Midbrain (tissue), 1 donor: Measurements from ENCODE around the gene ANKRD23.

Experiments
- DNase-seq: peaks from one replicate; lab custom pipeline; 2025; lab: John Stamatoyannopoulos, UW

The ANKRD23 gene

DNA sequence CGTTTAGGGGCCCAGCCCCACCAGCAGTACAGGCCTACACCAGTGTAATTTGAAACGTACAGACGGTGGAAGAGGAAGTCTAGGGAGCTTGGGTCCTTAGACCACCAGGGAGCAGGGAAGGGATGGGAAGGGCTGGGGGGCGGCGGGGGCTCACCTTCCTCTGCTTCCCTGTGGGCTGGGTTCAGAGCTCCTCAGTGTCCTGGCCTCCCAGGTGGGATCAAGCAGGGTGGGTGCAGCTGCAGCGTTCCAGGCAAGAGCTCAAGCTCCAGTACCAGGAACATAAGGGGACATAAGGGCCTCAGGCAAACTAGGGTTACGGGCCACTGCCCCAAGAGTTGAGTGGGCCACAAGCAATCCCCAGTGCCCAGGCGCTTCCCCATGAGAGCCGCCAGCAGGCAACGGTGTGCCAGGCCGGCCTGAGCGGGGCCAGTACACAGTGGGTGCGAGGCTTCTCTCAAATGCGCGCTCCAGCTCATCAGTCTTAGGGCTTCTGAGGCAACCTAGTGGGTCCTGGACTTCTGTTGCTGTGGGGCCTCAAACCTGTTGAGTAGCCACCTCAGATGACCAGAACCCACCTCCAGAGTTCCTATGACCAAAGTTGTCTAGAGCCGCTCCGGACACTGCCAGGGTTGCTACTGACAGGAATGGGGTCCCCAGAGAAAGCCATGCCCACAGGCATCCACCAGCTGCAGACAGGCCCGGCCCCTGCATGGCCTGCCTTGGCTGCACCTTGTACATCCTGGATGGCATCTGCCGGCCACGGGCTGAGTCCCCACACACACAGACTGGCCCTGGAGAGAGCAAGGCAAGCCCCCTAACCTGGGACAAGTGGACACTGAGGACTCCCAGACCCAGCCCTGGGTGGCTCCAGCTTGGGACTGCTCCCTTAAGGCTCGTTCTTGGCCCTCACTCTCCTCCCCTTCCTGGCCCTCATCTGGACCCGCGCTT, 5.2 kb downstream of the ANKRD23 start:
- DNase-seq: no peak

DNA sequence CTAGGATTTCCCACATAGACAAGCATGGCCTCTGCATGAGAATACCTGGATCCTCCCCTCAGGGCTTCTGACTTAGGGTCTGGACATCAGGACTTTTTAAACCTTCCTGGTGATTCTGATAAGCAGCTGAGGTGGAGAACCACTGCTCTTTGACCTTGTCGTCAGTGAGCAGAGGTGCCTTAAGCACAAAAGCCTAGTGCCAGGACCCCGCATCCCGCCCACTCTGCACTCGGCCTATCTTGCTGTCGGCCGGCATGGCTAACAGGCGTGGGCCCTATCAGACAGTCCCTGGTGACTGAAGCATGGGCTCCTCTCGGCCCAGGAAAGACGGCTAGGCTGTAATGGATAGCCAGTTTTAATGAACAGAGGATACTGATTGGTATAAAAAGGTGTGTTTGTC, 6.2 kb downstream of the ANKRD23 start:
- DNase-seq: no peak

DNA sequence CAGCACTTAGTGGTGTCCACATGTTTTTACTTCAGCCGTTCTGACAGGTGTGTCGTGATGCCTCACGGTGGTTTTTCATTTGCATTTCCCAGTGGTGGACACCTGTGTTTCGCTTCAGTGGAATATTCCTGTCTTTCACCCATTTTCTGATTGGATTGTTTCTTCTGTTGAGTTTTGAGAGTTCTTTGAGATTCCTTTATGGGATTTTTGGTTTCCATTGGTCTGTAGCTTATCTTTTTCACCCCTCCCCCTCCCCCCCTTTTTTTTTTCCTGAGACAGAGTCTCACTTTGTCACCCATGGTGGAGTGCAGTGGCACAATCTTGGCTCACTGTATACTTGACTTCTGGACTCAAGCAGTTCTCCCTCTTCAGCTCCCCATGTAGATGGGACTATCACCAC, 8.0 kb downstream of the ANKRD23 start:
- DNase-seq: no peak

DNA sequence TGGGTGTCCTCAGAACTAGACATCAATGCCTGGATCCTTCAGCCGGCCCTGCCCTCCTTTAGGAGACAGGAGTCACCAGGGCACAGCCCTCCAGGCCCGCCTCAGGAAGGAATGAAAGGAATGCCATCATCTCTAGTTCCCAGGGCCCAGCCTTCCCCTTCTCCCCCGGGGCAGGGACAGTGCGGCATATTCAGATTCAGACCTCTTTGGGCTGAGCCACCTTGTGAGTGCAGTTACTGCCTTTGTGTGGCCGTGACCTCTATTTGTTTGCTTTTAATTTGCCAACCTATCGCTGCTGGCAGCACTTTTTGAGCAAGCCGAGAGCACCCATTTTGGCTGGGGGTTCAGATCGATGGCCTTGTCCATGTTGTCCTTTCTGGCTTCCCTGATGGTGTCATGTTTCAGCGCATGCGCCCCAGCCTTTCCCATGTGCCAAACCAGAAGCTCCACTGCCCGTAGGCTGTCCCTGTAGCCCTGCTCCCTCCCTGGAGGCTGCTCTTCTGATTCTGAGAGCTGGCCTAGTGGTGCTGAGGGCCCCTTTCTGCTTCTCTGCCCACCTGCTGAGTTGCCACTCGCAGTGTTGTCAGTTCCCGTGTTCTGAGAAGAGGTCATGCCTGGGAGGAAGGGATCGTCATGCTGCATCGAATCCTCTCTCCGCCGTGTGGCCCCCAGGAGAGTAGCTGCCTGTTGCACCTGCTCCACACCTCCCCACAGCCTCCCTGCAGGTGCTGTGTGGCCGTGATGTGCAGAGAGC, 10.9 kb downstream of the ANKRD23 start:
- no peak for DNase-seq

DNA sequence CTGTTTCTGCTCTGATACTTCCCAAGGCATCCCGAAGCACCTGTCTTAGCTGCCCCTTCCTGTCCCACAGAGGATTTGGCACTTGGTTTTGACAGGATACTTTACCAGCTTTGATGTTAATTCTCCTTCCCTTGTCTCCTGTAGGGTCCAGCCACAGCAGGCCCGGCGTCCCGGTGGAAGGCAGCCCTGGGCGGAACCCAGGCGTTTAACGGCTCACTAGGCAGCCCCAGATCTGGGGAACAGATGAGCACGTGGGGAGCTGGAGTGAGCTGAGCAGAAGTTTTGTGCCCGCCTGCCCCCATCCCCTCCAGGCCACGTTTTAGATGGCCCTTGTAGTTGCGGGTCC, 11.4 kb downstream of the ANKRD23 start:
- no peak for DNase-seq

DNA sequence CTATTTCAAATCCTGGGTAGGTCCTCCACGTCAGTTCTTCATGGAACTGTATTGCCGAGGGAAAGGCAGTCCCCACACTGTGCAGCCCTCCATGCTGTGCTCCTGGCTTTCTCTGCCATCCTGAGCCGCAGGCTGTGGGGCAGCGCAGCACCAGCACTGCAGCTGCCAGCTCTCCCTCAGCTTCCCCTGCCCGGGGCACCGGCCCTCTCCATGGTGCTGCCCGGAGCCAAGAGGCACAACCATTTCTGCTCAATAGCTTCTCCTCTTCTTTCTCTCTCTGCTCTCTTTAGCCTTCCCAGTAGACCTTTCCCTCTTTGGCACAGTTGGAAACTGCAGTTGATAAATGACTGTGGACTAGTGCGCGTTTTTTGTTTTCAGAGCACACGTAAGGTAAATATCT, 12.1 kb downstream of the ANKRD23 start:
- DNase-seq: no peak

DNA sequence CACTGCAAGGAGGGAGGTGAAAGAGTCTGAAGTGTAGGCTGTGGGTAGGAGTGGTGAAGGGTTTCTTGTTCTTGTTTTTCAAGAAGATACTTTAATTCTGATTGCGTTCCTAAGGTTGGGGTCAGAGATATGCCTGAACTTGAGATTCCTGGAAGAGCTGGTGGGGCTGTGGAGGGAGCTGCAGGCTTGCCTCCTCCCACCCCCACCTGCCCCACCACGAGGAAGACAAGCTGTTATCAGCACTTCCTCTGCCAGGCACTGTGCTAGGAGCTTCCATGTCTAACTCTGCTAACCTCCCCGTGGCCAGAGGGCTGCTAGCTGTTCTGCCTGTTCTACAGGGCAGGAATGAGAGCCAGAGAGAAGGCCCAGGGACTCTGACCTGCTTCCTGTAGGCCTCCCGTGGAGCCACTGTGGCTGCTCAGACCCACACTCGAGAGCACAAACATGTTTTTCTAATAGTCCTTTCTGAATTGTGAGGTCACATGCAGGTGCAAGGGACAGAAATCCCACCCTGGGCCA, 13.7 kb downstream of the ANKRD23 start:
- no peak for DNase-seq

DNA sequence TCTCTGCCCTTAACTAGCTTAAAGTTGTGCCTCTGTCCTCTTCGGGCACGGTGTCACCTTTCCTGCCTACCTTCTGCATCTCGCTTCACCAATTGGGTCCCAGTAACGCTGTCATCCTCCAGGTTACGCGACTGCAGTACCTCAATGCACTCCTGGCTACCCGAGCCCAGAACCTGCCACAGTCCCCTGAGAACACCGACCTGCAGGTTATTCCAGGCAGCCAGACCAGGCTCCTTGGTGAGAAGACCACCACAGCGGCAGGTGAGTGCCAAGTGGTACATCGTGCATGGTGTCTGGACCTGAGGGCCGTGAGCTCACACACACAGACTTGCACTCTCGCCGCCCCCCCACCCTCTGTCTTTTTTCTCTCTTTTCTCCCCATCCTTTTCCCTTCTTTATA, 14.9 kb downstream of the ANKRD23 start:
- DNase-seq: no peak

DNA sequence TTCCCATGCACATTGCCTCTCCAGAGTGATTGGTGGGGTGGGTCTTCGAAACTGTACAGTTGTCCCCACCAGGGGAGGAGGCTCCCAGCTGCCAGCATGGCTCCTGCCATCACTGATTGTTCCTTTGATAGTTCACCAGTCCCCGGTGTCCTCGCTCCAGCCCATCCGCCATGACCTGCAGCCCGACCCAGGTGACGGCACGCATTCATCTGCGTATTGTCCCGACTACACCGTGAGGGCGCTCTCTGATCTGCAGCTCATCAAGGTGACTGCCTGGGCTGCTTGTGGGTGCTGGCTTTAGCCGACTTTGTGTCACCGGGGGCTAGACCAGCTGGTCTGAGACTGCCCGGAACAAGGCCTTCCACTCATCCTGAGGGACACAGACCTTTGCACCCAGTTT, 15.4 kb downstream of the ANKRD23 start:
- DNase-seq: no peak

DNA sequence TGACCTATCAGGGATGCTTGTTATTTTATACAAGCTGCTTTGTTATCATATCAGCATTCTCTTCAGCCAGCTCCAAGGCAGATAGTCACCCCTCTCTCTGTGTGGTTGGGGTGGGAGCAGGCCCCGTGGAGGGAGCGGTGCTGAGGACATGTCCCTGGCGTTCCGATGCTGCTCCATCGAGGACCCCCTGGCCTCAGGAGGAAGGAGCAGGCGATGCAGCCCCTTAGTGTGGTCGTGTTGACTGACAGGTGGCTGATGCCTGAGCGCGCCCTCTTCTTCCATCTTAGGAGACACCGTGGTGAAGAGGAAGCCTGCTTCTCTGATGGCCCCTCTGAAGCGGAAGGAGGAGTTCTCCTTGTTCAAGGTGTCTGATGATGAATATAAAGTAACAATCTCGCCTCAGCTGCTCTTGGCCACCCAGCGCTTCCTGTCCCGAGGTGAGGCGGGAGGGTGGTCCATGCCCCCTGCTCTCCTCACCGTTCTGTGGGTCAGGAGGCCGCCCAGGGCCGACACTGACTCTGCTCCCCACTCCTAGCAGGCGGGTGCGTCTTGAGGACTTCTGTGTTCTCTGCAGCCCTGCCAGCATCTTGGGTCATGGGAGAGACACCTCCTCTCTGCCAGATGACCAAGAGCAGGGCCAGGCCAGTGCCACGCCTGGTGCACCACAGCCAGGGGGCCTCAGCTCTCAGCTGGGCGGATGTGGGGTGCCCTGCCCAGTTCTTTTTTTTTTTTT, 17.1 kb downstream of the ANKRD23 start:
- no peak for DNase-seq

DNA sequence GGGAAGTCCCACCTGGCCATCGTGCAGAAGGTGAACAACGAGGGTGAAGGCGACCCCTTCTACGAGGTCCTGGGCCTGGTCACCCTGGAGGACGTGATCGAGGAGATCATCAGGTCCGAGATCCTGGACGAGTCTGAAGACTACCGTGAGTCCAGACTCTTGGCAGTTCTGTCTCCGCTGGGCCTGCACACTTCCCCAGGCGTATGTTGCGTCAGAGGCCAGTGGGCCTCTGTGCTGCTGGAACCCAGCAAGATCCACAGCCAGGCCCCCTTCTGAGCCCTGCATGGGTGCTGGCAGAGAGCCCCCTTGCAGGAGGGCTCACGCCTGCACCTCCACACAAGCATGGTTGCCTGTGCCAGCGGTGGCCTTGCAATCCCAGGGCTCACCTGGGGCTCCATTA, 18.8 kb downstream of the ANKRD23 start:
- DNase-seq: no peak

DNA sequence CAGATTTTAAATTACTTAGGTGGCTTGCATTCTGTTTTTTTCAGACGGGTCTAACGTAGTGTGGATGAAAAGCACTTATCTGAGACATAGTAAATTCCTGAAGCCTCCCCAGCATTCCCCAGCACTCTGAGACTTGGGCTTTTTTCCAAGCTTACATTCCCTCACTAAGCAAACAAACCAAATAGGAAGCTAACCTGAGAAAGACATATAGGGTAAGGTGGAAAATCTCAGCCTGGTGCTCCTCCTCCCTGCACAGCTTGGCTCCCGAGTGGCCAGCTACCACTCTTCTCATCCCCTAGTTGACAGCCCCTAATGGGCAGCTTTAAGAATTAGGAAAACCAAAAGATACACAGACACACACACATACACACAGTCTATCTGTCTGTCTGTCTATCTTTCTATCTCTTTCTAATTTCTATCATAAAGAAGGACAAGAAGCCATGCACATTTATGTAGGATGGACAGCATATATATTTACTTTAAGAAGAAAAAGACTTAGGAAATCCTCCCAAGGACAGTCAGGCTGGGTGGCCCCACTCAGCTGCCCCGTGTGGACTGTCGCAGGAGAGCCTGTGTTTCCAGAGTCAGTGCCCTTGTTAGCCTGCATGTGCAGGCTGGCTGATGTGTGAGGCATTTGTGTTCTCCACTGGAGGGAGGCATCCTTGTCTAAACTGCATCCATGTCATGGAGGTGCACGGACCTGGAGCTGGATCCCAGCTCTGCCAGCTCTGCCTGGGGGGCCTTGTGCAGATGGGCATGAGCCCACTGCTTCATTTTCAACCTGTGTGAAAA, 19.5 kb downstream of the ANKRD23 start:
- no peak for DNase-seq

DNA sequence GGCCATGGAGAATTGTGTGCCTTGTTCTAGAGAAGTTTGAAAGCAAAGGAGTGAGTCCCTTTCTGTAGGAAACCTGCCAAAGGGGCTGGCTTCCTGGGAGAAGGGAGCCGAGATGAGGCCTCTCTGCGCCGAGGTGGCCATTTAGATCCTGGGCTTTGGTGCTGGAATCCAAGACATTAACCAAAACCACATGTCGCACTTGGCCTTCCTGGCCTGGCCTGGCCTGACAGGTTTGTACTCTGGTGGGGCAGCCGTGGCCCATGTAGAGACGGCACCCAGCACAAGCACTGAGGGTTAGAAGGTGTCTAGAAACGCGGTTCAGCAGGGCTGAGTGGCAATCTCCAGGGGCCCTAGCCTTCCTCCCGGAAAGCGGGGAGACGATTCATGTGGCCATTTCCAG, 20.6 kb downstream of the ANKRD23 start:
- DNase-seq: no peak

DNA sequence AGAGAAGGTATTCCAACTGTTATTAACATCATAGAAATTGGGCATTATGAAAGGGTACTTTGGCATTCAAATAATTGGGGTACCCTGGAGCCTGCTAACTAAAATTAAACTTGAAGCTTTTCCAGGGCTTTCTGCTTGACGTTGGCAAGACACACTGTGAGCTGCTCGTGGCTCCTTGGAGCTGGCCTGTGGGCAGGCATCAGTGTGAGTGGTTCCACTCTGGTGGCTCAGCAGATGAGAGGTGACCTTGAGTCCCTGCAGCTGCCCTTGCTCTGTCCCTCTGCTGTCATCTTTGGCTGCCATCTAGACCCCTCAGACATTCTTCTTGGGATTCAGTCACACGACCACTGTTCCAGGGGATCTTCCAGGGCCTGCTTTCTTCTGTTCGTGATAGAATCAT, 21.0 kb downstream of the ANKRD23 start:
- DNase-seq: no peak

DNA sequence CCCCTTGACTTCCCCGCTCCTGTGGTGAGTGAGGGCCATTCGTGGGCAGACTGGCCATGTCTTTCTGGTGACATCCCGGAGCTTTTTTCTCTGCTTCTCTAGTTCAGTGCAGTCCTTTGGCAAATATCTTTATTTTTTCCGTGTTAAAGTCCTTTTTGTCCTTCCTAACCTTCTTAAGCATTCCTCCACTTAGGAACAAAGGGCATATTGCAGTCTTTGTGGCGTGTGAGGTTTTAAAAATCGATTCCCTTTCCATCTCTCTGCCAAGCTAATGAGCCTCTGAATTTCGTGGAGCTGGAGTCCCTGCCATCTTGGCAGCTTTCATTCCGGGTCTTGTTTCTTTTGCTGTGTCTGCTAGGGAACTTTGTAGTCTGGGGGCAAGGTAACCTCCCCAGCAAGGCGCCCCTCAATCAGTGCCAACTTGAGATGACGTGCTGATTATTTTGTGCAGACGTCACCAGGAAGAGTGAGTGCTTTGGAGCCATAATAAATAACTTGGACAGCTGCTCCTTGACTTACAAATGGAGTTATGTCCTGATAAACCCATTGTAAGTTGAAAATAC, 22.6 kb downstream of the ANKRD23 start:
- DNase-seq: no peak

DNA sequence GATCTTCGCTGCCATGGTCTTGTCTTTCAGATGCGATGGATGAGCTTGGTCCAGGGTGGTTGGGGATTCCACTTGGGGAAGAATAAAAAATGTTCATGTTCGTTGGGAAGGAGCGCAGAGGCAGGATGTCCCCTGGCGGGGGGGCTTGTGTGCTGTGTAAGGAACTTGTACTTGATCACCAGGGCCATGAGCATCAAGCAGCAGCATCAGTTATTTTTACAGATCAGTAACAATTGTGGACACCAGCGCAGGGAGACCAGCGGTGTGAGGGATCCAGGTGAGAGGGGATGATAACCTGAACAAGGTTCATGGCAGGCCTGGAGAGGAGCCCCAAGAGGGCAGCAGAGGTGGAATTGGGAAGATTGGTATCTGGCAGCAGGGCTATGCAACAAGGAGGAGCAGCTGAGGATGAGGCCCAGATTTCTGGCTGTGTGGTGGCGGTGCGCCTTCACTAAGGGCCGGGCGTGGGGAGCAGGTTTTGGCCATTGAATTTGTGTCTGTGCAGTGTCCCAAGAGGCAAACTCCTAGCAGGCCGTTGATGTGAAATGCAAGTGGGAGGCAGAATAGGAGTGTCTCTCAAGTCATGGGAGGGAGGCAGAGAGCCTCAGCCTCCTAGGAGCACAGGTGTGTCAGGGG, 23.8 kb downstream of the ANKRD23 start:
- DNase-seq: no peak

DNA sequence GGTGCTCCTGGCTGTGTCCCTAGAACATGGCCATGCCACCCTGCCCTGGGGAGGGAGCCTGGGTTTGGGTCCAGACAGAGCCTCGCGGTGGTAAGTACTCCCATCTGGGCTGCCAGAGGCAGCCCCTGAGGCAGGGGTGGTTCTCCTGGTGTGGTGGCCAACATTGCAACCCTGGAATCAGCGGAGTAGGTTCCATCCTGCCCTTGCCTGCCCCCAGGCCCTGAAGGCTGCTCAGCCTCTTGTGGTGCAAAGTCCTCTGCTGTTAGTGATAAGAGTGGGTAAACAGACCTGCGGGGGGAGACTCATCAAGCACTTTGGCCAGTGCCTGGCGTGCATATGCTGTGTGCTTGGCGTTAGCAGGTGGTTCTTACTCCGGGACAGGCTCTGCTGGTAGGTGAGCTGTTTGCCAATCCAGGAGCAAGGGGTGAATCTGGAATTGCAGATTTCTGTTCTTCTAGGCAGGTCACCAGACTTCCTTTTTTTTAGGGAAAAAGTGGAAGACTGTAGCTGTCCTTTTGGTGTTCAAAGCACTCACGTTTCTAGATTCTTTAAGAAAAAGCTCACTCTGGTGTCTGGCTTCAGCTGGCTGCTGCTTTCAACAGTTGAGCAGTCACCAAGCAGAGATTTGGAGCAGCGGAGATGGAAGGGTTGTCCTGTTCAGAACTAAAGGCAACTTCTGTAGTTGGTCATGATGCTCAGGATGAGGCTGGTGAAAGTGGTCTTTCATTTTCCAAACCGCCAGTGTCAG, 24.5 kb downstream of the ANKRD23 start:
- no peak for DNase-seq

DNA sequence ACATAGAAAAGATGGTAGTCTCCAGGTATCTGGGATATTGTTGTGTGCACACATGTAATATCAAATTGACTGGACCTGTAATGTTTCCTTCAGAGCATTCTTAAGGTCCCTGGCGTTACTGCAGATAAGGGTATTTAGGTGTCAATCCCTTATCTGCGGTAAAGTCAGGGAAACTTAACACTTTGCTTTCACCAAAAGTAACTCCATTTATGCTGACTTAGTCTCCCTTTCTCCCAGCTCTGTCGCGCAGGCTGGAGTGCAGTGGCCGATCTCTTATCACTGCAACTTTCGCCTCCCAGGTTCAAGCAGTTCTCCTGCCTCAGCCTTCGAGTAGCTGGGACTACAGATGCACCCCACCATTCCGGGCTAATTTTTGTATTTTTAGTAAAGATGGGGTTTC, 25.9 kb downstream of the ANKRD23 start:
- DNase-seq: no peak

DNA sequence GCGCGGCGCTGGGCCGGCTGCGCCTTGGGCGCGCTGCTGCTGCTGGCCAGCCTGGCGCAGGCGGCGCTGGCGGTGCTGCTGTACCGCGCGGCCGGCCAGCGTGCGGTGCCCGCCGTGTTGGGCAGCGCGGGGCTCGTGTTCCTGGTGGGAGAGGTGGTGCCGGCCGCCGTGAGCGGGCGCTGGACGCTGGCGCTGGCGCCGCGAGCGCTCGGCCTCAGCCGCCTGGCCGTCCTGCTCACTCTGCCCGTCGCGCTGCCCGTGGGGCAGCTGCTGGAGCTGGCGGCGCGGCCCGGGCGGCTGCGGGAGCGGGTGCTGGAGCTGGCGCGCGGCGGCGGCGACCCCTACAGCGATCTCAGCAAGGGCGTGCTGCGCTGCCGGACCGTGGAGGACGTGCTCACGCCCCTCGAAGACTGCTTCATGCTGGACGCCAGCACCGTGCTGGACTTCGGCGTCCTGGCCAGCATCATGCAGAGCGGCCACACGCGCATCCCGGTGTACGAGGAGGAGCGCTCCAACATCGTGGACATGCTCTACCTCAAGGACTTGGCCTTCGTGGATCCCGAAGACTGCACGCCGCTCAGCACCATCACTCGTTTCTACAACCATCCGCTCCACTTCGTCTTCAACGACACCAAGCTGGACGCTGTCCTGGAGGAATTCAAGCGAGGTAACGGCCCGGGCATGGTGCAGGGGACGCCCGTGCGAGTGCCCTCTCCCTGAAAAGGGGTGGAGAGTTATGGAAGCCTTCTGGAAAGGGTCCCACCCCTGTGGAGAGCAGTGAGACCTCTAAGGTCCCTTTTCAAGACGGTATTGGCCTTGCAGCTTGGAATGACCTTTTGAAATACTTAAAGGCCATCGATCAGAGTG, 26.8 kb downstream of the ANKRD23 start:
- no peak for DNase-seq
